NCI-H1694 (cell line): ENCODE results near the gene SENP6.
"Not testable (repeated sequence)": the region's sequence is repeated elsewhere in the genome, so short reads cannot be mapped to it uniquely, and the experiment has no call there.

Source experiments
- DNase-seq: peaks from one replicate; lab custom pipeline; 2025; lab: John Stamatoyannopoulos, UW

SENP6 gene

GRCh38 chr6:75608304-75608703 lies 6.6 kb downstream of the SENP6 start:
- no peak for DNase-seq

- DNase-seq = no peak
Observed at GRCh38 chr6:75608956-75609533, 7.4 kb downstream of the SENP6 start.

GRCh38 chr6:75609639-75610590 lies 8.2 kb downstream of the SENP6 start:
- DNase-seq = no peak

GRCh38 chr6:75611011-75611701 lies 9.5 kb downstream of the SENP6 start:
- DNase-seq = no peak

GRCh38 chr6:75611702-75612375 lies 10.2 kb downstream of the SENP6 start:
- no peak for DNase-seq

GRCh38 chr6:75612434-75612833 lies 10.8 kb downstream of the SENP6 start:
- no peak for DNase-seq

GRCh38 chr6:75613056-75613501 lies 11.4 kb downstream of the SENP6 start:
- no peak for DNase-seq

GRCh38 chr6:75618437-75618836 lies 16.8 kb downstream of the SENP6 start:
- no peak for DNase-seq

GRCh38 chr6:75619230-75619899 lies 17.7 kb downstream of the SENP6 start:
- no peak for DNase-seq

- no peak for DNase-seq
Observed at GRCh38 chr6:75620381-75621304, 19.0 kb downstream of the SENP6 start.

- no peak for DNase-seq
Observed at GRCh38 chr6:75621846-75622245, 20.2 kb downstream of the SENP6 start.

GRCh38 chr6:75623491-75623890 lies 21.8 kb downstream of the SENP6 start:
- no peak for DNase-seq

GRCh38 chr6:75624335-75624734 lies 22.7 kb downstream of the SENP6 start:
- no peak for DNase-seq

- no peak for DNase-seq
Observed at GRCh38 chr6:75624988-75625387, 23.3 kb downstream of the SENP6 start.

GRCh38 chr6:75626561-75626960 lies 24.9 kb downstream of the SENP6 start:
- DNase-seq = no peak

GRCh38 chr6:75627708-75628107 lies 26.0 kb downstream of the SENP6 start:
- DNase-seq = not testable (repeated sequence)

- no peak for DNase-seq
Observed at GRCh38 chr6:75631859-75632635, 30.4 kb downstream of the SENP6 start.

- DNase-seq = no peak
Observed at GRCh38 chr6:75633045-75633444, 31.4 kb downstream of the SENP6 start.

- no peak for DNase-seq
Observed at GRCh38 chr6:75642311-75642710, 40.6 kb downstream of the SENP6 start.

- no peak for DNase-seq
Observed at GRCh38 chr6:75643173-75643572, 41.5 kb downstream of the SENP6 start.
